Spleen (tissue), 11 donors: ENCODE measurements around the gene LPP. TPM values are rescaled to one million over a fixed set of nuclear protein-coding genes. Genes with fewer than 3 reads are reported as not detected.

Source experiments
- DNase-seq: peaks from one replicate; pipeline ENCODE4 v3.0.0-alpha.2; 2020
- H3K27ac ChIP-seq, 8 donors: fragments of 200-600 bp; sonication (generic) in 7 of 8; 1 replicate in 4 of 8; 2 replicates in 4 of 8; pipeline versions ENCODE4 v1.5.0 to v1.8.0; 2016 to 2021; ENCODE audit warnings: inconsistent platforms in 4 of 8, mild to moderate bottlenecking in 4 of 8, moderate library complexity in 1 of 8
- H3K27me3 ChIP-seq, 7 donors: fragments of 200-600 bp; sonication (generic) in 6 of 7; replicated peaks in 1 of 7; 1 replicate in 4 of 7; 2 replicates in 3 of 7; pipeline versions ENCODE4 v1.5.0 to v1.8.0; 2016 to 2021; ENCODE audit warnings: inconsistent platforms in 3 of 7, mild to moderate bottlenecking in 1 of 7
- H3K36me3 ChIP-seq, 6 donors: fragments of 200-600 bp; sonication (generic) in 5 of 6; 1 replicate in 4 of 6; 2 replicates in 2 of 6; pipeline versions ENCODE4 v1.5.0 to v1.8.0; 2016 to 2021; ENCODE audit warnings: inconsistent platforms in 2 of 6
- H3K4me1 ChIP-seq, 6 donors: fragments of 200-600 bp; sonication (generic) in 5 of 6; 1 replicate in 3 of 6; 2 replicates in 3 of 6; pipeline versions ENCODE4 v1.5.0 to v1.8.0; 2016 to 2021; ENCODE audit warnings: inconsistent platforms in 3 of 6
- H3K4me3 ChIP-seq, 8 donors: fragments of 200-600 bp; sonication (generic) in 7 of 8; 1 replicate in 4 of 8; 2 replicates in 4 of 8; pipeline versions ENCODE4 v1.5.0 to v1.8.0; 2016 to 2021; ENCODE audit warnings: inconsistent platforms in 4 of 8, mild to moderate bottlenecking in 4 of 8, moderate library complexity in 2 of 8
- H3K9me3 ChIP-seq, 8 donors: fragments of 200-600 bp; sonication (generic) in 7 of 8; 1 replicate in 4 of 8; 2 replicates in 4 of 8; pipeline versions ENCODE4 v1.5.0 to v1.8.0; 2016 to 2021; ENCODE audit warnings: inconsistent platforms in 4 of 8
- POLR2A ChIP-seq, 3 donors: fragments of 450-650 bp; IDR thresholded peaks; one replicate each; pipeline ENCODE4 v1.5.1; 2017; ENCODE audit warnings: antibody characterized with exemption in 3 of 3, mild to moderate bottlenecking in 1 of 3
- POLR2AphosphoS5 ChIP-seq, 3 donors: sonication (generic); formaldehyde crosslinking; IDR thresholded peaks; one replicate each; pipeline ENCODE4 v1.5.1; 2017; ENCODE audit warnings: antibody characterized with exemption in 3 of 3
- WGBS, 5 donors: extraction: QIAGEN DNeasy Blood & Tissue Kit in 3 of 5; methylation state at CpG; one replicate each; pipeline versions ENCODE4 v1.1.5 to v1.1.7; 2013 to 2018; 5-methylcytosine and 5-hydroxymethylcytosine counted together
- intact Hi-C: fragments of 100-400 bp; cut with DNase I; formaldehyde crosslinking; loops from one replicate; pipeline ENCODE4 v1.15.0; 2023; ENCODE audit warnings: low total_unique reads
- polyA plus RNA-seq, 3 donors: library from polyadenylated mRNA; stranded (reverse); fragments of 200-250 nt; gene quantifications; one replicate each; pipeline ENCODE4 v1.2.1, GENCODE V29; 2013
- total RNA-seq, 7 donors: library from RNA; depleted of rRNA in 3 of 7; stranded (reverse); fragments of >200 nt in 3 of 7; fragmentation: NEBNext Ultra II Directional in 4 of 7; extraction: Animal tissue kit (Norgen Biotek cat#: 25700) in 4 of 7; gene quantifications; one replicate each; pipeline versions ENCODE4 v1.1.0 to v1.2.1, GENCODE V29; 2016 to 2021
- TF ChIP-seq, protein P1 (sequence below), 11 experiments: fragments of 200-600 bp in 7 of 11; fragments of 450-650 bp in 4 of 11; sonication (generic) in 4 of 11; IDR thresholded peaks in 8 of 11; conservative IDR thresholded peaks in 3 of 11; 1 replicate in 7 of 11; 2 replicates in 4 of 11; pipeline versions ENCODE4 v1.4.0 to v1.8.0; 2016 to 2021; ENCODE audit warnings: antibody characterized with exemption in 11 of 11, inconsistent platforms in 4 of 11, mild to moderate bottlenecking in 1 of 11
- donor health status: healthy with polysubstance abuse.
- donor health status: DM: no; HTN: no; CAD: no; lungs with moderate emphysema.
- donor health status: DM: no; HTN: no; CAD: no.
- donor health status: Bipolar disorder and iron deficiency.
- donor health status: healthy.
- donor health status: DM: no; HTN: no; CAD: no.
- donor health status: DM: yes; HTN: yes; CAD: no.

The LPP gene
- total and polyA plus RNA-seq, 10 donors, result 2.4 to 270 (median 156) TPM

DNA sequence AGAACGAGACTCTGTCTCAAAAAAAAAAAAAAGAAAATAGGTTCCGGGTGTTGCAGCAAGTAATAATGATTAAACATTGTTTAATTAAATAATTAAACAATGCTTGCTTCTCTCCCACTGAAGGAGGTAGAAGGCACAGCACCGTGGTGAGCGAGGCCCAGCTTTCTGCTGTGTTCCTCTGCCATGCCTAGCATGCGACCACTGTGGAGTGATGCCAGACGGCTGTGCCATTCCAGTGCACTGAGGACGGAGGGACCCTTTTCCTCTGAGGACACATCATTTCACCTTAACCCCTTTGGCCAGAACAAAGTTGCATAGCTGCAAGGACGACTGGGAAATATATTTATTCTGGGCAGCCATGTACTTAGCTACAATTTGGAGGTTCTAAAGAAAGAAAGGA is 695.0 kb downstream of the LPP start:
- TF ChIP-seq POLR2A (IDR thresholded peaks at IDR 0.05) (no peak), POLR2AphosphoS5 (IDR thresholded peaks at IDR 0.05) (no peak)
- TF ChIP-seq, protein P1, sequence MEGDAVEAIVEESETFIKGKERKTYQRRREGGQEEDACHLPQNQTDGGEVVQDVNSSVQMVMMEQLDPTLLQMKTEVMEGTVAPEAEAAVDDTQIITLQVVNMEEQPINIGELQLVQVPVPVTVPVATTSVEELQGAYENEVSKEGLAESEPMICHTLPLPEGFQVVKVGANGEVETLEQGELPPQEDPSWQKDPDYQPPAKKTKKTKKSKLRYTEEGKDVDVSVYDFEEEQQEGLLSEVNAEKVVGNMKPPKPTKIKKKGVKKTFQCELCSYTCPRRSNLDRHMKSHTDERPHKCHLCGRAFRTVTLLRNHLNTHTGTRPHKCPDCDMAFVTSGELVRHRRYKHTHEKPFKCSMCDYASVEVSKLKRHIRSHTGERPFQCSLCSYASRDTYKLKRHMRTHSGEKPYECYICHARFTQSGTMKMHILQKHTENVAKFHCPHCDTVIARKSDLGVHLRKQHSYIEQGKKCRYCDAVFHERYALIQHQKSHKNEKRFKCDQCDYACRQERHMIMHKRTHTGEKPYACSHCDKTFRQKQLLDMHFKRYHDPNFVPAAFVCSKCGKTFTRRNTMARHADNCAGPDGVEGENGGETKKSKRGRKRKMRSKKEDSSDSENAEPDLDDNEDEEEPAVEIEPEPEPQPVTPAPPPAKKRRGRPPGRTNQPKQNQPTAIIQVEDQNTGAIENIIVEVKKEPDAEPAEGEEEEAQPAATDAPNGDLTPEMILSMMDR (IDR thresholded peaks at IDR 0.05 in 8 of 11, conservative IDR thresholded peaks at IDR 0.05 in 3 of 11), result no peak
- Histone ChIP-seq H3K36me3 (no peaks in the 10 kb centered on the region), H3K4me1 (peaks cover 0 to 2% (median 0%) of the 10 kb centered on the region in 6 donors), H3K27me3 (no peaks in the 10 kb centered on the region), H3K4me3 (no peak overlapping the region), H3K9me3 (no peaks in the 10 kb centered on the region), H3K27ac (no peak overlapping the region)
- no peak for DNase-seq
- 55 to 94% (median 71%) methylated on average over 8 of the region's 8 CpGs for WGBS, 5 donors
- intact Hi-C loops, result no loop called here

DNA sequence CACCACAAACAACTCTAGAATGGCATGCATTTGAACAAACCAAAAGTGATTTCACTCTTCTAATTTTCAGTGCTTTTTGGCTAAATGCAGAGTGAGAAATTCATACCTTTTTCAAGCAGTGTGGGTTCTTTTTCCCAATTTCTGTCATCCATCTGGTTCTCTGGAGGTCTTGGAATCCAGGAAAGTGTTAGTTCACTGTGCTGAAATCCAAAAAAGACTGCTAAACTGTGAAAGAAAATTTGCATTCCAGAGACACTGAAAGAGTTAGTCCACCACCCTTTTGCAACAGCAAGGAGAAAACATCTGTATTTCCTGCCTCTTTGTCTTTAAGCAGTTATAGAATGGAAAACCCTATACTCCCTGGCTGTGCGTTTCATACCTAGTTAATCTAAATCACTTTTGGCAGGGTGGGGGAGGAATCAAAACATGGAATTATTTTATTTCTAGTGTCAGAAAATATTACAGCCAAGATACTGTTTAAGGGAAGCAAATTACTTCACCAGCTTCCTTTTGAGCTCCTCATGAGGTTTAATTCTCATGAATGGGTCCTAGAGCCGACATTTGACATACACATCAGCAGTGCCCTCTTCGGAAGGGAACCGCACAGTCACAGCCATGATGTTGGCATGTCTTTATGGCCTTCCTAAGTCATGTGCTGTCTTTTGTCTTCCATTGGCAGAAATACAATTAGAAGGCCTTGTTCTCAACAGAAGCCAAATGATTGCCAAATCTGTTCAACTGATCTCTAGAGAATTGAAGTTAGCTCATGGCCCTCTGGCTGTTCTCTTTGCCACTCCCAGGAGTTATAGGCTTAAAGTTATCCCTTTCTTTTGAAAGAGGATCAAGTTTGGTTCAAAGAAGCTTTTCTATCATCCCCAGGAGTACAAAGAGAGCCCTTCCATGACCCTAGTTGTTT is 700.2 kb downstream of the LPP start:
- Histone ChIP-seq H3K27me3 (no peaks in the 10 kb centered on the region), H3K9me3 (no peaks in the 10 kb centered on the region), H3K36me3 (no peaks in the 10 kb centered on the region), H3K4me3 (no peak overlapping the region), H3K4me1 (no peaks in the 10 kb centered on the region), H3K27ac (no peak overlapping the region)
- intact Hi-C loops, result no loop called here
- no peak for DNase-seq
- TF ChIP-seq POLR2A (IDR thresholded peaks at IDR 0.05) (no peak), POLR2AphosphoS5 (IDR thresholded peaks at IDR 0.05) (no peak)
- TF ChIP-seq, protein P1 (IDR thresholded peaks at IDR 0.05 in 8 of 11, conservative IDR thresholded peaks at IDR 0.05 in 3 of 11), result no peak
- 89 to 94% (median 93%) methylated on average over 4 of the region's 4 CpGs for WGBS, 5 donors

DNA sequence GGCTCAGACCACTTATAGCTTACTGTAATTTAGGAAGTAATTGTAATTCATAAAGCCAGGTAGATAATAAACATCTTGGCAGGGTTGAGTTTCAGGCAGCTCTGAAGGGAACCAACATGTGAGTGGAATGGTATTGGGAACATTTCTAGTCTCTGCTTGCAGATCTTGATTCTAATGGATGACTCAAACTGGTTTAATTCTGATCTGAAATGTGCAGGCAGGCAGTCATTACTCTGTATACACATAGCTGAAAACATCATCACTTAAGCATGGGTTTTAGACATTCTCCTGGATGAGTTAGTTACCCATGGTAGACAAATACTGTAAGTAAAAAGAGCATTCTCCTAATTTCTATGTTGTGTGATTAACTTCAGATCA is 700.8 kb downstream of the LPP start:
- Histone ChIP-seq H3K27me3 (no peaks in the 10 kb centered on the region), H3K4me1 (no peaks in the 10 kb centered on the region), H3K4me3 (no peak overlapping the region), H3K9me3 (no peaks in the 10 kb centered on the region), H3K27ac (no peak overlapping the region), H3K36me3 (no peaks in the 10 kb centered on the region)
- DNase-seq, result no peak
- intact Hi-C loops, result no loop called here
- TF ChIP-seq POLR2AphosphoS5 (IDR thresholded peaks at IDR 0.05) (no peak), POLR2A (IDR thresholded peaks at IDR 0.05) (no peak)
- TF ChIP-seq, protein P1 (IDR thresholded peaks at IDR 0.05 in 8 of 11, conservative IDR thresholded peaks at IDR 0.05 in 3 of 11), result no peak

DNA sequence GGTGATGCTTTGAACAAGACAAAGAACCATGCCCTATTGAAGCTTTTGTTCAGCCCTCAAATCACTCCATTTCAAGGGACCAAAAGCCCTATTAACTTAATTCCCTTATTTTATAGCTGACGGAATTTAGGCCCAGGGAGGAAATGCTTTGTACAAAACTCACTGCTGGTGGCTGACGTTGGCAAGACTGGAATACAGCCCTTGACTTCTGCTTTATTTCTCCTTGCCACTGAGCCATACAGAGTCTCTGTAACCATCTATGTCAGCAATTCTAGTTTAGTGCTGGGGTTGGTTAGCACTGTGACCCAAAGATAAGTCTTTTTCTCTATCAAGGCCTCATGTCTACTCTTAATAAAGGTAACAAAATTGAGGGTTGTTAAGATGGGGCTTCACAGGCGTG is 701.7 kb downstream of the LPP start:
- intact Hi-C loops, result no loop called here
- Histone ChIP-seq H3K36me3 (no peaks in the 10 kb centered on the region), H3K27ac (peak overlapping the region in 1 of 8 donors; percentile 34), H3K9me3 (no peaks in the 10 kb centered on the region), H3K4me3 (no peak overlapping the region), H3K27me3 (no peaks in the 10 kb centered on the region), H3K4me1 (no peaks in the 10 kb centered on the region)
- DNase-seq, result no peak
- TF ChIP-seq, protein P1 (IDR thresholded peaks at IDR 0.05 in 8 of 11, conservative IDR thresholded peaks at IDR 0.05 in 3 of 11), result no peak
- TF ChIP-seq POLR2A (IDR thresholded peaks at IDR 0.05) (no peak), POLR2AphosphoS5 (IDR thresholded peaks at IDR 0.05) (no peak)
- 78 to 89% (median 87%) methylated on average over 3 of the region's 3 CpGs for WGBS, 5 donors
